Psoas muscle (tissue), 8 donors: ENCODE measurements around the gene ABR. TPM values are rescaled to one million over a fixed set of nuclear protein-coding genes. Genes with fewer than 3 reads are reported as not detected.

Experiments used
- ATAC-seq, 4 donors: fragments of 200-7000 bp; cut with Tn5 transposase; one replicate each; pipeline ENCODE4 v1.9.1; 2020; ENCODE audit warnings: moderate library complexity in 3 of 4, mild to moderate bottlenecking in 2 of 4
- DNase-seq, 2 donors: peaks; one replicate each; pipeline ENCODE4 v3.0.0-alpha.2; 2020
- H3K27ac ChIP-seq: fragments of 200-600 bp; one replicate; pipeline ENCODE4 v1.8.0; 2022
- H3K27me3 ChIP-seq, 3 donors: fragments of 200-600 bp in 1 of 3; one replicate each; pipeline versions ENCODE4 v1.6.1 to v1.8.0; 2013 to 2022; ENCODE audit warnings: low read length in 2 of 3, mild to moderate bottlenecking in 2 of 3, moderate library complexity in 1 of 3; ENCODE audit not compliant: insufficient read depth in 3 of 3
- H3K36me3 ChIP-seq, 2 donors: fragments of 200-600 bp in 1 of 2; one replicate each; pipeline versions ENCODE4 v1.6.1 to v1.8.0; 2013 to 2022; ENCODE audit warnings: low read depth in 1 of 2, mild to moderate bottlenecking in 1 of 2, moderate library complexity in 1 of 2; ENCODE audit not compliant: insufficient read depth in 1 of 2
- H3K4me1 ChIP-seq: fragments of 200-600 bp; one replicate; pipeline ENCODE4 v1.8.0; 2022
- H3K4me3 ChIP-seq: fragments of 200-600 bp; one replicate; pipeline ENCODE4 v1.8.0; 2022; ENCODE audit warnings: mild to moderate bottlenecking
- H3K9me3 ChIP-seq: fragments of 200-600 bp; one replicate; pipeline ENCODE4 v1.8.0; 2022
- WGBS, 3 donors: extraction: QIAGEN DNeasy Blood & Tissue Kit; methylation state at CpG; one replicate each; pipeline versions ENCODE4 v1.1.6 to v1.1.7; 2013; 5-methylcytosine and 5-hydroxymethylcytosine counted together
- intact Hi-C, 2 donors: fragments of 100-400 bp; cut with DNase I; formaldehyde crosslinking; loops; one replicate each; pipeline versions ENCODE4 v1.11.0 to v1.14.2; 2022
- polyA plus RNA-seq, 3 donors: library from polyadenylated mRNA; stranded (reverse); fragments of 200-250 nt; gene quantifications; one replicate each; pipeline ENCODE4 v1.2.3, GENCODE V29; 2013
- total RNA-seq, 4 donors: library from RNA; stranded (reverse); fragmentation: NEBNext Ultra II Directional in 2 of 4; extraction: Animal tissue kit (Norgen Biotek cat#: 25700) in 2 of 4; gene quantifications; one replicate each; pipeline versions ENCODE4 v1.2.1 to v1.2.4, GENCODE V29; 2021 to 2023
- TF ChIP-seq, protein P1 (sequence below): fragments of 200-600 bp; IDR thresholded peaks from one replicate; pipeline ENCODE4 v1.8.0; 2022; ENCODE audit warnings: antibody characterized with exemption
- donor health status: healthy with polysubstance abuse.
- donor health status: DM: no; HTN: no; CAD: no; lungs with moderate emphysema.
- donor health status: Bipolar disorder and iron deficiency.
- donor health status: healthy.
- donor health status: DM: yes; HTN: yes; CAD: no.
- donor health status: DM: no; HTN: no; CAD: no.
- donor health status: DM: no; HTN: no; CAD: no.
- donor health status: DM: yes; HTN: yes; CAD: no.

The ABR gene
- total and polyA plus RNA-seq, 7 donors, result 5.8 to 25.4 (median 9.8) TPM

DNA sequence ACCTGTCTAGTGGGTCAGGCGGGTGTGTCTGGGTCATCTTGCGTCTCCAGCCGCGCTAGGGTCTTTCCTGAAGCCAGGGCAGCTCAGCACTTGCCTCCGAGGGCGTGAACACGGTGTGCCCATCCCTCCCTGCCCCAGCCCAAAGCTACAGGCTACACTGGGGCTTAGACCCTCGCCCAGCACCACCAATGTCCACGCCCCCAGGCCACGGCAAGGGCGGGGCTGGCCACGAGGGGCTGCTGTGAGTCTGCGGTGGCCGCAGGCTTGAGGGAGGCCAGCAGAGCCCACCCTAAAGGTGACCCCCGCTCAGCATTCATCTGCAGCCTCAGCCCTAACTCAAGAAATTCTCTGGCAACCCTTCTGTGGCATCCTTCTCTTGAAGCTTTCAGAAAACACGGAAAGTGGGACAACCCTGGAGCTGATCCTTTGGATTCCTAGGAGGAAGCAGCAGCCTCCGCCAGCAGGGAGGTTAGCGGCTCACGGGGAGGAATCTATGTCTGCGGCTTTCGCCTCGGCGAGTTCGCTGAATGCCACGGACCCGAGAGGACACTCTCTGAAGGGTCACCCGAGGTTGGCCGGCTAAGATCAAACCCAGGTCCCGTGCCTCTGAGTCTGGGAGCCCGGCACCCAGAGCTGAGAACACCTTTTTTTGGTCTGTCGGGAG, 141.2 kb downstream of the ABR start:
- Histone ChIP-seq H3K9me3 (no peaks in the 10 kb centered on the region), H3K4me1 (peaks cover 12% of the 10 kb centered on the region), H3K36me3 (no peaks in the 10 kb centered on the region), H3K4me3 (no peak overlapping the region), H3K27ac (peak overlapping the region; percentile 78), H3K27me3 (peaks cover 0 to 2% (median 0%) of the 10 kb centered on the region in 3 donors)
- DNase-seq (no peak), ATAC-seq (peak in 1 of 4 donors; percentile 1)
- 63 to 77% (median 74%) methylated on average over 30 to 31 of the region's 31 CpGs for WGBS, 3 donors
- TF ChIP-seq, protein P1, sequence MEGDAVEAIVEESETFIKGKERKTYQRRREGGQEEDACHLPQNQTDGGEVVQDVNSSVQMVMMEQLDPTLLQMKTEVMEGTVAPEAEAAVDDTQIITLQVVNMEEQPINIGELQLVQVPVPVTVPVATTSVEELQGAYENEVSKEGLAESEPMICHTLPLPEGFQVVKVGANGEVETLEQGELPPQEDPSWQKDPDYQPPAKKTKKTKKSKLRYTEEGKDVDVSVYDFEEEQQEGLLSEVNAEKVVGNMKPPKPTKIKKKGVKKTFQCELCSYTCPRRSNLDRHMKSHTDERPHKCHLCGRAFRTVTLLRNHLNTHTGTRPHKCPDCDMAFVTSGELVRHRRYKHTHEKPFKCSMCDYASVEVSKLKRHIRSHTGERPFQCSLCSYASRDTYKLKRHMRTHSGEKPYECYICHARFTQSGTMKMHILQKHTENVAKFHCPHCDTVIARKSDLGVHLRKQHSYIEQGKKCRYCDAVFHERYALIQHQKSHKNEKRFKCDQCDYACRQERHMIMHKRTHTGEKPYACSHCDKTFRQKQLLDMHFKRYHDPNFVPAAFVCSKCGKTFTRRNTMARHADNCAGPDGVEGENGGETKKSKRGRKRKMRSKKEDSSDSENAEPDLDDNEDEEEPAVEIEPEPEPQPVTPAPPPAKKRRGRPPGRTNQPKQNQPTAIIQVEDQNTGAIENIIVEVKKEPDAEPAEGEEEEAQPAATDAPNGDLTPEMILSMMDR, result no peak
- intact Hi-C loops, result no loop called here

DNA sequence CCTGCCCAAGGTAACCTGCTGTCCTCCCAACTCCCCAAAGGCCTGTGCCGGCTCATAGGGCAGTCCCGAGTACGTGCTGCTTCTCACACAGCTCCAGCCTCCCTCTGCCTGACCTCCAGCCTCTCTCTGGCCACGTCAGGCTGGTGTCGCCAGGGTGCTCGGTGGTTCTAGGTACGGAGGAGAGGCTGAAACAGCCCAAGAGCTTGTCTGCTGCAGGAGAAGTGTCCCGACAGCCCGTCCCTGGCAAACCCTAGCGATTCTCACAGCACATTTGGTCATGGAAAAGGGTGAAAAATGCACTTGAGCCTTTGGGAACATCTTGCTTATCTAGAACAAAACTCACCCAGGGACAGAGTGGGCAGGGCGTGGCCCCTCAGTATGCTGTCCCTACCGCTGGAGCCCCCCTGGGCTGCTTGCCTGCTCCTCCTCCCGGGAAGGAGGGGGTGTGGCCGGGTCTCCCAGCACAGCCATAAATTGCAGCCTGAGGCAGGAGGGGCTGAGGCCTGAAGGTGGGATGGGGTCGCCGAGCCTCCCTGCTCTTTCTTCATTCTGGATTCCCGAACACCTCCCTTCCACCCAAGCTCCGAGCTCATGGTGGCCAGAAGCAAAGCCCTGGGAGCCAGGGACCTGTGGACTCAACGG, 142.4 kb downstream of the ABR start:
- WGBS, 3 donors, result 62 to 83% (median 70%) methylated on average over 18 to 19 of the region's 19 CpGs
- no peak for ATAC-seq
- no peak overlapping the region for H3K27ac ChIP-seq
- H3K4me3 ChIP-seq, result no peak overlapping the region
- H3K27me3 ChIP-seq, result peaks cover 0 to 2% (median 0%) of the 10 kb centered on the region in 3 donors
- H3K36me3 ChIP-seq, result no peaks in the 10 kb centered on the region
- peaks cover 12% of the 10 kb centered on the region for H3K4me1 ChIP-seq
- intact Hi-C loops, result no loop called here
- no peak for DNase-seq
- TF ChIP-seq, protein P1, result no peak
- H3K9me3 ChIP-seq, result no peaks in the 10 kb centered on the region

DNA sequence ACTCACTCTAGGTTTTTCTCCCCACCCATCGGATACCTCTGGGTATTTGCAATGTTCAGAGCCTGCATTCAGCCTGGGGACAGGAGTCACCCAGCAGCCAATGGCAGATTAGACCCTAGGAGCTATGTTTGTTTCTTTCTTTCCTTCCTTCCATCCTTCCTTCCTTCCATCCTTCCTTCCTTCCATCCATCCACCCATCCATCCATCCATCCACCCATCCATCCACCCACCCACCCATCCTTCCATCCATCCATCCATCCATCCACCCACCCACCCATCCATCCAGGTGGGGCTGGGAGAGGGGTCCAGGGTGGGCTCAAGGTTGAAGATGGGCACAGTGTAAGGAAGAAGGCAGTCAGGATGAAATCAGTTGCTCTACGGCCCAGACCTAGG, 142.9 kb downstream of the ABR start:
- intact Hi-C loops, result no loop called here
- Histone ChIP-seq H3K4me1 (peaks cover 12% of the 10 kb centered on the region), H3K27ac (no peak overlapping the region), H3K27me3 (peaks cover 0 to 2% (median 0%) of the 10 kb centered on the region in 3 donors), H3K36me3 (no peaks in the 10 kb centered on the region), H3K9me3 (no peaks in the 10 kb centered on the region), H3K4me3 (no peak overlapping the region)
- ATAC-seq (no peak), DNase-seq (no peak)
- TF ChIP-seq, protein P1, result no peak
- 82 to 94% (median 85%) methylated on average over 2 of the region's 2 CpGs for WGBS, 3 donors

DNA sequence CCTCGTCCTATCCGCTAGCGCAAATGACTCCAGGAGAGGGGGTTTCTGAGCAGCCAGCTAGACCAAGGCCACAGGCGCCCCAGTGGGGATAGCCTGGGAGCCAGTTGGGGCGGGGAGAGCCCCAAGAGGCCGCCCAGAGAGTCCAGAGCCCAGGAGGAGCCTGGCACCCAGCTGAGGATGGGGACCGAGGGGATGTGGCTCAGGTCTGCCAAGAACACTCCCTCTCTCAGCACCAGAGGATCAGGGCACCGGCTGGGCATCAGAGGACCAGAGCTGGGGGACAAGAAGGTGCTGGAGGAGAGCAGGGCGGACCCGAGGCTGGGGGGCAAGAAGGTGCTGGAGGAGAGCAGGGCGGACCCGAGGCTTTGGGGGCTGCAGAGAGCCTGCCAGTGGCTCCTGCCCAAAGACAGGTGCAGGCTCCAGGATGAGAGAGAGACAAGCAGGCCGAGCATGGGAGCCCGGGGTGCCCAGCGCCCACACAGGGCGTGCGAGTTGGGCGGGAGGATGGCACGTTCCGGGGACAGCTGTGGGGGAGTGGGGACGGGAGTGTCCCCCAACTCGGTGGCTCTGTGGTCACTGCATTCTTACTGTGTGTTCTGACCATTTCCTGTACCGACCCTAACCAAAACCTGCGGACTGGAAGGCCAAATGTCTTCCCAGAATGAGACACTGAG, 143.5 kb downstream of the ABR start:
- peaks cover 12% of the 10 kb centered on the region for H3K4me1 ChIP-seq
- TF ChIP-seq, protein P1, result no peak
- ATAC-seq, result no peak
- no peak overlapping the region for H3K27ac ChIP-seq
- H3K4me3 ChIP-seq, result no peak overlapping the region
- no peaks in the 10 kb centered on the region for H3K9me3 ChIP-seq
- intact Hi-C loops, result no loop called here
- DNase-seq, result no peak
- peaks cover 0 to 4% (median 0%) of the 10 kb centered on the region in 3 donors for H3K27me3 ChIP-seq
- H3K36me3 ChIP-seq, result no peaks in the 10 kb centered on the region
- WGBS, 3 donors, result 59 to 83% (median 67%) methylated on average over 24 of the region's 24 CpGs
